Neuron (in vitro differentiated cells): ENCODE measurements around the gene CYP3A4.
"Not testable (repeated sequence)": the region's sequence is repeated elsewhere in the genome, so short reads cannot be mapped to it uniquely, and the experiment has no call there.

Experiments used
- H2AFZ ChIP-seq: one replicate; pipeline ENCODE4 v1.6.1; 2013; ENCODE audit warnings: low read depth, mild to moderate bottlenecking, inconsistent platforms, low read length, moderate library complexity
- H3K27me3 ChIP-seq: one replicate; pipeline ENCODE4 v1.6.1; 2013; ENCODE audit warnings: low read length; ENCODE audit not compliant: insufficient read depth
- H3K36me3 ChIP-seq: one replicate; pipeline ENCODE4 v1.6.1; 2013; ENCODE audit warnings: low read length; ENCODE audit not compliant: insufficient read depth
- H3K4me1 ChIP-seq: one replicate; pipeline ENCODE4 v1.6.1; 2013; ENCODE audit warnings: low read length; ENCODE audit not compliant: insufficient read depth
- H3K4me3 ChIP-seq: 2 replicates; pipeline ENCODE4 v1.5.1; 2013; ENCODE audit warnings: mild to moderate bottlenecking, low read length, moderate library complexity
- H3K9me3 ChIP-seq: one replicate; pipeline ENCODE4 v1.6.1; 2013; ENCODE audit warnings: low read length

The CYP3A4 gene

DNA sequence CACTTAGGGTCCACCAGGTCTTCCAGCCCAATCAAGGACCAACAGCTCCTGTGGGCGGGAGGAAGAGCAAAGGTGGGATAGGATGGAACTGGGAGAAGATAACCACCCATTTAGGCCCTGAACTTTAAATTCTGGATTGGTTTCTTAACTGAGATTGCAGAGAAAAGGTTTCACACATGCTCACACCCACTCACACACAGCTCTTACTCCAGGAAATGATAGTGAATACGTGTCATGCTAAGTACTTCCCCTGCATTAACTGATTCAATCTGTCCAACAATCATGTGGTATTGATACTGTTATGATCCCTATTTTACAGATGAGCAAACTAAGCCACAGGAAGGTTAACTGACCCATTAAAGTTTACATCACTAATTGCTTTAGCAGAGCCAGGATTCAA lies 4.6 kb upstream of the CYP3A4 start:
- Histone ChIP-seq H2AFZ (no peak overlapping the region), H3K4me3 (no peak overlapping the region), H3K4me1 (no peaks in the 10 kb centered on the region), H3K36me3 (no peaks in the 10 kb centered on the region), H3K9me3 (no peaks in the 10 kb centered on the region), H3K27me3 (no peaks in the 10 kb centered on the region)

DNA sequence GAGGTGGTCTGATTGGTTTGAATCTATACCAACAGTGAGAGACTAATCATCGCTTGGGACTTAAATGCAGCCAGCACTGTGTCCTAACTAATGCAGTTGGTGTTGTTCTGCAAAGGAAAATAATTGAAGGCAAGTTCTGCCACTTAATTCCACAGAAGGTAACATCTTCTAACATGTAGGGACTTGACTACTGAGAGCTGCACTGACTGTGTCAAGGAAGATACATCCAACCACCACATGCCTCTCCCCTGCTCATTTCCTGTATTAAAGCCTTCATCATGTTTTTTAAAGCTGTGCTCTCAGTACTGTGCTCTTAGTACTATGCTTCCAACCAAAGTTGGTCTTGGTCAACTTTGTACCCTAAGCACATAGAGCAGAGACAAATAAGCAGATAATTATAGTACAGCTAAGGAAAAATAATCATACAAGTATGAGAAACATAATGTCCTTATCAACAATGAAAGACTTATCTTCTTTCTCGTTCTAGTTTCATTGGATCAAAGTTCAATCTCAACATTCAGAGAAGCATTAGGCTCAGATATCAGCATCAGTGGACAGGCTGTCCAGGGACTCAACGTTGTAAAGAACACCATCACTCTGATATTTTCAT lies 2.8 kb upstream of the CYP3A4 start:
- H2AFZ ChIP-seq, result no peak overlapping the region
- H3K27me3 ChIP-seq, result no peaks in the 10 kb centered on the region
- H3K9me3 ChIP-seq, result no peaks in the 10 kb centered on the region
- no peaks in the 10 kb centered on the region for H3K36me3 ChIP-seq
- no peak overlapping the region for H3K4me3 ChIP-seq
- no peaks in the 10 kb centered on the region for H3K4me1 ChIP-seq

- H3K36me3 ChIP-seq, H3K27me3 ChIP-seq, H2AFZ ChIP-seq, H3K4me1 ChIP-seq, H3K9me3 ChIP-seq, H3K4me3 ChIP-seq: not testable (repeated sequence)
Observed at GRCh38 chr7:99785654-99786053, 1.7 kb upstream of the CYP3A4 start.

GRCh38 chr7:99782012-99782953 lies 1.7 kb downstream of the CYP3A4 start:
- H3K36me3 ChIP-seq, result no peaks in the 10 kb centered on the region
- H3K4me1 ChIP-seq, result no peaks in the 10 kb centered on the region
- H3K4me3 ChIP-seq, result no peak overlapping the region
- peaks cover 6% of the 10 kb centered on the region for H3K27me3 ChIP-seq
- H3K9me3 ChIP-seq, result no peaks in the 10 kb centered on the region
- H2AFZ ChIP-seq, result no peak overlapping the region

DNA sequence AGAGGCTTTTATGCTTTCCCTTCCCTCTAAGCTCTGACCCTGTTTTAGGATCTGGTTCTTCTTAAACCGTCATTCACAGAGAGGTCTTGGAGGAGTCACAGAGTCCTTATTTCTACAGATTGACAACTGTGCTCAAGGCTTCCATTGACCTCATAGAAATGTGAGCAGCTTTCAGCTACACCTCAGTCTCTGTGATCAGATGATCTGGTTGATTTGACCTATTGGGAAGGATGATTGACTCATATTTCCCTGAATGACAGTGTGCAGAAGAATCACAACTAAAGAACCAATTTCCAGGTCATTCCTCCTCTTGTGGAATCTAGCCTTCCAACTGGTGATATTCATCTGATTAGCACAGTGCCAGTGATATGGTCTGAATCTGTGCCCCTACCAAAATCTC lies 3.4 kb downstream of the CYP3A4 start:
- Histone ChIP-seq H3K4me1 (no peaks in the 10 kb centered on the region), H3K27me3 (peaks cover 6% of the 10 kb centered on the region), H3K36me3 (no peaks in the 10 kb centered on the region), H3K4me3 (no peak overlapping the region), H3K9me3 (no peaks in the 10 kb centered on the region), H2AFZ (no peak overlapping the region)

DNA sequence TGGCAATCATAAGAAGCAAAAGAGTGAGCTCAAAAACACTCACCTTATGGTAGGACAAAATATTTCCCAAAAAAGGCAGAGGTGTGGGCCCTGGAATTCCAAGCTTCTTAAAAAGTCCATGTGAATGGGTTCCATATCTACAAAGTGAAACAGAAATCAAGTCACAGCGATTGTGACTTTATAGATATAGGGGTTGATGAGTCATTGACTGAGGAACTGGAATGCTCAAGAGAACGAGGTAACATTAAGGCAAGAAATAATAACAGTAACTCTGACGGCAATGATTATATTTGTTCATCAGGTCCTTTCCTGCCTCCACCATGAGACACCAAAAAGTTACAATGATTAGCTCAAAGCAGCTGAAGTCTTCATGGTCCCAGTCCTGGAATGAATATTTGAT lies 4.0 kb downstream of the CYP3A4 start:
- Histone ChIP-seq H3K4me1 (no peaks in the 10 kb centered on the region), H3K36me3 (no peaks in the 10 kb centered on the region), H3K9me3 (no peaks in the 10 kb centered on the region), H2AFZ (no peak overlapping the region), H3K4me3 (no peak overlapping the region), H3K27me3 (peaks cover 6% of the 10 kb centered on the region)

DNA sequence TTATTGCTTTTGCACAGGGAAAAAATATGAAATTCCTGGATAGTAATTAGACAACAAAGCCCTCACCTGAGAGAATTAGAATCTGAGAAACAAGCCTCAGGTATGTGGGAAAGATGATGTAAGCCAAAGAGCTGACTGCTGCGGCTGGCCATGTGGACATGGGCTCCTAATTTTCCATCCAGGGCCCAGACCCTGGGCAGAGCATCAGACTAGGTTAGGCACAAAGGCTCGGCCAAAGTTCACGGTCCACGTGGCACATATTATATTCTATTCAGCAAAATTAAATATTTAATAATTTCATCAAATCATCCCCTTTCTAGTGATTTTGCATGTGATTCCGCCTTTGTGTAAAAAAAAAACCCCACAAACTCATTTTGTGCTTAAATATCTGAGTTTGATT lies 5.1 kb downstream of the CYP3A4 start:
- no peaks in the 10 kb centered on the region for H3K4me1 ChIP-seq
- H2AFZ ChIP-seq, result no peak overlapping the region
- H3K9me3 ChIP-seq, result no peaks in the 10 kb centered on the region
- H3K27me3 ChIP-seq, result peaks cover 6% of the 10 kb centered on the region
- no peaks in the 10 kb centered on the region for H3K36me3 ChIP-seq
- H3K4me3 ChIP-seq, result no peak overlapping the region

DNA sequence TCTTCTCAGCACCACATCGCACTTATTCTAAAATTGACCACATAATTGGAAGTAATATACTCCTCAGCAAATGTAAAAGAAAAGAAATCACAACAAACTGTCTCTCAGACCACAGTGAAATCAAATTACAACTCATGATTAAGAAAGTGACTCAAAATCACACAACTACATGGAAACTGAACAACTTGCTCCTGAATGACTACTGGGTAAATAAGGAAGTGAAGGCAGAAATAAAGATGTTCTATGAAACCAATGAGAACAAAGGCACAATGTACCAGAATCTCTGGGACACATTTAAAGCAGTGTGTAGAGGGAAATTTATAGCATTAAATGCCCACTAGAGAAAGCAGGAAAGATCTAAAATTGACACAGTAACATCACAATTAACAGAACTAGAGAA lies 10.6 kb downstream of the CYP3A4 start:
- H2AFZ ChIP-seq, H3K4me3 ChIP-seq, H3K9me3 ChIP-seq, H3K36me3 ChIP-seq, H3K4me1 ChIP-seq: not testable (repeated sequence)
- H3K27me3 ChIP-seq, result peaks cover 11% of the 10 kb centered on the region

- H3K4me1 ChIP-seq, result no peaks in the 10 kb centered on the region
- H2AFZ ChIP-seq, result no peak overlapping the region
- H3K36me3 ChIP-seq, result no peaks in the 10 kb centered on the region
Observed at GRCh38 chr7:99772565-99772964, 11.4 kb downstream of the CYP3A4 start.

GRCh38 chr7:99769494-99769893 lies 14.5 kb downstream of the CYP3A4 start:
- H2AFZ ChIP-seq, H3K4me1 ChIP-seq, H3K9me3 ChIP-seq, H3K36me3 ChIP-seq, H3K4me3 ChIP-seq: not testable (repeated sequence)
- peaks cover 19% of the 10 kb centered on the region for H3K27me3 ChIP-seq

More at GRCh38 chr7:99772565-99772964, 11.4 kb downstream of the CYP3A4 start:
- peaks cover 15% of the 10 kb centered on the region for H3K27me3 ChIP-seq
- H3K4me3 ChIP-seq, result no peak overlapping the region
- H3K9me3 ChIP-seq, result no peaks in the 10 kb centered on the region

DNA sequence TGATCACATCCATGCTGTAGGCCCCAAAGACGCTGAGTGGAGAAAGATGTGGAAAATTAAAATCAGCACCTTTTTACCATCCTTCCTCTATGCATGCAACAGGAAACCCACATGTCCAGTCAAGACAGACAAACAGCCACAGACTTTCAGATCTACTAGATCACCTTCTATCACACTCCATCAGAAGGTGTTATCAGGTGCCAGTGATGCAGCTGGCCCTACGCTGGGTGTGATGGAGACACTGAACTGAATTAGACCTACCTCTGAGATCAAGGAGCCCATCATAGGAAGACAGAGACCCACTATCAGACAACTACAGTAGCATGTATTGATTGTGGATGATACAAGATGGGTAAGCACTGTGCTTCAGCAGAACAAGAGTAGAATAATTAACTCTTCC lies 15.5 kb downstream of the CYP3A4 start:
- H3K4me1 ChIP-seq, result no peaks in the 10 kb centered on the region
- H3K36me3 ChIP-seq, result no peaks in the 10 kb centered on the region
- no peak overlapping the region for H3K4me3 ChIP-seq
- H3K27me3 ChIP-seq, result peaks cover 19% of the 10 kb centered on the region
- H3K9me3 ChIP-seq, result no peaks in the 10 kb centered on the region
- no peak overlapping the region for H2AFZ ChIP-seq

DNA sequence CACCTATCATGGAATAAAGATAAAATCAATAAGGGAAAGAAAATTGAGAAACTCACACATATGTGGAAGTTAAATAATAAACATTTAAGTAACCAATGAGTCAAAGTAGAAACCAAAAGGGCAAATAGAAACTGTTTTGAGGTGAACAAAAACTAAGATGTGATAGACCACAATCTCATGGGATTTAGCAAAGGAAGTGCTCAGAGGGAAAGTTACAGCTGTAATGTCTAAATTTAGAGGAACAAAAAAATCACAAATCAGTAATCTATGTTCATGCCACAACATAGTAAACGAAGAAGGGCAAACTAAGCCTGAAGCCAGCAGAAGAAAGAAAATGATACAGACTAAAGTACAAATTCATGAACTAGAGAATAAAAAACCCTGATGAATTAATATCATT lies 16.3 kb downstream of the CYP3A4 start:
- Histone ChIP-seq H3K4me1 (no peaks in the 10 kb centered on the region), H2AFZ (no peak overlapping the region), H3K4me3 (no peak overlapping the region), H3K36me3 (no peaks in the 10 kb centered on the region), H3K27me3 (peaks cover 19% of the 10 kb centered on the region), H3K9me3 (no peaks in the 10 kb centered on the region)

DNA sequence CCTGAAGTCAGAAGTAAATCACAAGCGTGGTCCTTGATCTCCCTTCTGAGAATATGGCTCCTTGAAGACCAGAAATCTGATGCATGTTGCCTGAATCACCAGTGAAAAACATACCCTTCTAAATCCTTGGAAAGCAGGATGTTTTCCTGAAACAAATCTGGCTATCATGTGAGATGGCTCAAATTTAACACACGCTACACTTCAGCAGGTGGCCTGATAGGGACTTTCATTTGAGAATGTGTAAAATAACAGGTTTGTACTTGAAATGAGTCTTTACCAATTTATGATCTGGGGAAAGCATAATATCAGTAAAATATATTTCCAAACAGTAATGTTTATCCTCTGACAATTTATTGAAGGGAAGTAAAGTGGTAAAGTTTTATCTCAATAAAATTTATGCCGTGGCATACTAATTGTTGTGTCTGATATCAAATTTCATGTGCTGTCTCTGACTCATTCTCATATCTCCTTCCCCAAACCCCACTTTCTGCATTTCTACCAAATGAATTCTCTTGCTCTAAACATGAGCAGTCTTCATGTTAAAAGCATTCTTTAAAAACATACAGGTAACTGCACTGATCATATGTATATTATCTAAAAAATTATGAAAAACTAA lies 17.4 kb downstream of the CYP3A4 start:
- H3K4me1 ChIP-seq, result no peaks in the 10 kb centered on the region
- H3K4me3 ChIP-seq, result no peak overlapping the region
- H3K27me3 ChIP-seq, result peaks cover 19% of the 10 kb centered on the region
- no peaks in the 10 kb centered on the region for H3K9me3 ChIP-seq
- no peaks in the 10 kb centered on the region for H3K36me3 ChIP-seq
- no peak overlapping the region for H2AFZ ChIP-seq
